NCI-H460 (cell line): ENCODE measurements around the gene PSMA8. TPM values are rescaled to one million over a fixed set of nuclear protein-coding genes. Genes with fewer than 3 reads are reported as not detected.
"Not testable (repeated sequence)": the region's sequence is repeated elsewhere in the genome, so short reads cannot be mapped to it uniquely, and the experiment has no call there.

Experiments used
- DNase-seq: peaks from one replicate; pipeline ENCODE4 v3.0.0-alpha.2; 2016; ENCODE audit warnings: low read depth; ENCODE audit errors: extremely low read depth
- polyA plus RNA-seq: library from polyadenylated mRNA; depleted of rRNA; stranded (reverse); fragments of >200 nt; gene quantifications from 2 replicates; pipeline ENCODE4 v1.2.3, GENCODE V29; 2014; cell fraction: nucleus; rRNA removed
- total RNA-seq: library from RNA; depleted of rRNA; stranded (reverse); fragments of >200 nt; shearing (Covaris generic); gene quantifications from 2 replicates; pipeline ENCODE4 v1.2.3, GENCODE V29; 2014; rRNA removed

The PSMA8 gene
- total RNA-seq = not detected in 2 replicates
- polyA plus RNA-seq = not detected in 2 replicates

GRCh38 chr18:26133652-26134051 lies at the start of gene PSMA8:
TSS of gene PSMA8 (plus strand) at chr18:26133869. CDS start at chr18:26133966, 97 bp downstream.
- no peak for DNase-seq

GRCh38 chr18:26085056-26085455 lies 48.6 kb upstream of the PSMA8 start:
- no peak for DNase-seq

- DNase-seq = no peak
Measured at GRCh38 chr18:26086959-26087358, 46.7 kb upstream of the PSMA8 start.

GRCh38 chr18:26088487-26088886 lies 45.2 kb upstream of the PSMA8 start:
- DNase-seq = no peak

- DNase-seq = peak; percentile 12
Measured at GRCh38 chr18:26089293-26090129, 44.2 kb upstream of the PSMA8 start.

- peak; percentile 83 for DNase-seq
Measured at GRCh38 chr18:26090130-26091046, 43.3 kb upstream of the PSMA8 start, which contains the start of gene SS18. TSS of gene SS18 (minus strand) at chr18:26090613. CDS start at chr18:26090569, 44 bp downstream.

- DNase-seq = no peak
Measured at GRCh38 chr18:26091047-26091630, 42.5 kb upstream of the PSMA8 start.

- DNase-seq = no peak
Measured at GRCh38 chr18:26096852-26097251, 36.8 kb upstream of the PSMA8 start.

GRCh38 chr18:26097563-26097962 lies 36.1 kb upstream of the PSMA8 start:
- DNase-seq = no peak

GRCh38 chr18:26103579-26103978 lies 30.1 kb upstream of the PSMA8 start:
- DNase-seq = no peak

GRCh38 chr18:26104035-26104434 lies 29.6 kb upstream of the PSMA8 start:
- DNase-seq = no peak

- DNase-seq = no peak
Measured at GRCh38 chr18:26119246-26119645, 14.4 kb upstream of the PSMA8 start.

GRCh38 chr18:26121476-26121875 lies 12.2 kb upstream of the PSMA8 start:
- DNase-seq = no peak

- not testable (repeated sequence) for DNase-seq
Measured at GRCh38 chr18:26121994-26122393, 11.7 kb upstream of the PSMA8 start.

- DNase-seq = no peak
Measured at GRCh38 chr18:26127786-26128185, 5.9 kb upstream of the PSMA8 start.

GRCh38 chr18:26128192-26128591 lies 5.5 kb upstream of the PSMA8 start:
- not testable (repeated sequence) for DNase-seq

- DNase-seq = no peak
Measured at GRCh38 chr18:26134107-26134506, 438 bp downstream of the PSMA8 start.

- DNase-seq = no peak
Measured at GRCh38 chr18:26135548-26135947, 1.9 kb downstream of the PSMA8 start.

GRCh38 chr18:26157326-26157725 lies 23.7 kb downstream of the PSMA8 start:
- DNase-seq = no peak

GRCh38 chr18:26159353-26159752 lies 25.7 kb downstream of the PSMA8 start:
- DNase-seq = peak; percentile 1

GRCh38 chr18:26164571-26164970 lies 30.9 kb downstream of the PSMA8 start:
- DNase-seq = no peak
